AG09319 (cell line): Measurements from ENCODE around the gene JAML.

Experiments used
- DNase-seq: peaks from one replicate; pipeline ENCODE4 v3.0.0-alpha.2; 2010; ENCODE audit warnings: low read depth; ENCODE audit errors: extremely low read depth
- CTCF ChIP-seq: IDR thresholded peaks from 2 replicates; pipeline ENCODE4 v1.5.1; 2011; ENCODE audit warnings: low read depth, mild to moderate bottlenecking, inconsistent platforms, low read length, moderate library complexity

Gene JAML

GRCh38 chr11:118151431-118151830, 73.4 kb downstream of the JAML start:
- DNase-seq: no peak
- TF ChIP-seq CTCF: no peak

GRCh38 chr11:118149493-118149892, 75.3 kb downstream of the JAML start:
- no peak for TF ChIP-seq CTCF

DNA sequence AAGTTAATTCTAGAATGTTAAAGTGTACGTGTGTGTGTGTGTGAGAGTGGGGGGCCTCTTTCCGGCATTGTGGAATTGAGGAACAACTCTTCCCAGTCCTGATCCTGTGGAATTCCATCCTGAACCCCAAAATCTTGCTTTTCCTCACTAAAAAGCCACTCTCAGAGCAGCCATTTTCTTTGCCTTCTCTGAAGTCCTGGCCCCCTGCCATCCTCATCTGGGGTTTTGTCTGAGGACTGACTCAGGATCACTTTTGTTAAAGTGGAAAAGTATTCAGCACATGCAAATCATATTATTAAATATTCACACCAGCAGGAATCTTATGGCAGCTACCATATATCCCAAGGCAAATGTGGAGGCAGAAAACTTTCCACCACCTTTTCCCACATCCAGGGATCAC, 76.0 kb downstream of the JAML start:
- no peak for TF ChIP-seq CTCF
- DNase-seq: no peak

More at GRCh38 chr11:118149493-118149892, 75.3 kb downstream of the JAML start:
- no peak for DNase-seq

- no peak for TF ChIP-seq CTCF
- DNase-seq: no peak
These were observed 76.6 kb downstream of the JAML start for GRCh38 chr11:118148240-118148639.

DNA sequence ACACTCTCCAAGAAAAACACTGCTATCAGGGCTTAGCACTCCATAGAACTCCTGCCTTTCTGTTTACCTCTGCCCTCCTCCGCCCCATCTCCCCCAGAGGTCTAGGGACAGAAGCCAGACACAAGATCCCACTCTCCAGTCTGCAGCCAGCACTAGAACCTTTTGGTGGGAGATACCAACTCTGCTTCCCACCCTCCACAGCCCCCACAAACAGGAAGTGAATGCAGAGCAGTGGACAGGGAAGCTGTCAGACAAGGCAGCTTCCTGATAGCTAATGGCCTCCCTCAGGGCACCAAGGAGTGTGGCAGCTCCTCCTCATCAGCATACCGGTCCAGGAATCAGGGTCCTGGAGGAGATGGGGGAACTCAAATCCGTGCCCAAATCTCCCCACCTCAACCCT, 77.3 kb downstream of the JAML start:
- no peak for TF ChIP-seq CTCF
- no peak for DNase-seq

DNA sequence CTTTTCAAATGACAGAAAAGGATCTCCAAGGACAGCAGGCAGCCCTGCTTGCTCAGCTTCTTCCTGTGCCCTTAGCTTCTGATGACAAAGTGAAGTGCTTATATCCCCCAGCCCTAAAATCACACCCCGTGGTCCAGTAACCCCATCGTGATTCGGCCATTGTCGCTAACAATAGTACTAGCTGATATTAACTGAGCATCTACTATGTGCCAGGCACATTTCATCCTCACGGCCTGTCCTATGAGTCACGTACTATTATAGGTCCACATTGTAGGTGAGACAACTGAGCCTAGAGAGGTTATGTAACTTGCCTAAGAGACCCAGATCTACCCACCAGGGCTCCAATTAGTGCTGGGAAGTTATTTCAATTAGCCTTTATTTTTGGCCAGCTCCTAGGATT, 78.3 kb downstream of the JAML start:
- no peak for TF ChIP-seq CTCF
- DNase-seq: no peak

- peak; percentile 88 for TF ChIP-seq CTCF
- peak; percentile 15 for DNase-seq
These were observed 79.3 kb downstream of the JAML start for GRCh38 chr11:118145285-118146227.
